ENCODE results near the gene SYCP2L. TPM values are rescaled to one million over a fixed set of nuclear protein-coding genes. Genes with fewer than 3 reads are reported as not detected.

Gene SYCP2L
- total and polyA plus RNA-seq, 2 of the 4 experiments (the other 2 are of a cell fraction): 0.05 TPM; not detected in 1

- no peaks in the 10 kb centered on the region for H3K9me1 ChIP-seq (ENCODE audit: insufficient read depth, low read length)
- H3K18ac ChIP-seq (ENCODE audit: low read depth, low read length): no peak overlapping the region
- H4K91ac ChIP-seq (ENCODE audit: insufficient read depth, low read depth, low read length): no peak overlapping the region
- DNase-seq: no peak
- H3K56ac ChIP-seq (ENCODE audit: extremely low read depth, insufficient read depth, low read length): no peak overlapping the region
- H3K4me2 ChIP-seq (ENCODE audit: low read depth, low read length): no peak overlapping the region
- dilution Hi-C loops (cut with HindIII; ENCODE audit: low sequenced_read_pairs, unreplicated experiment) (no loop called here), intact Hi-C loops (cut with micrococcal nuclease) (no loop called here), in situ Hi-C loops (cut with MboI; ENCODE audit: low sequenced_read_pairs) (no loop called here)
- no peak overlapping the region; the same call in 2 of the 3 replicates for H2BK15ac ChIP-seq (ENCODE audit: low read depth, low read length)
- H3K36me3 ChIP-seq (ENCODE audit: control insufficient read depth, insufficient read depth, low read length): no peaks in the 10 kb centered on the region
- H3K14ac ChIP-seq (replicated peaks; ENCODE audit: low read depth, low read length): no peak overlapping the region
- H2BK20ac ChIP-seq (ENCODE audit: low read depth, low read length): no peak overlapping the region
- H3K79me1 ChIP-seq (ENCODE audit: low read depth in 1 of 2, low read length in 2 of 2): no peaks in the 10 kb centered on the region
- CTCF ChIA-PET: interaction anchor here (1.1 kb wide), 1 partner anchor 10 kb away, joined by 5 read pairs; no protein-coding TSS in a partner anchor
- no peak overlapping the region for H3K9ac ChIP-seq (ENCODE audit: low read depth, low read length)
- TF ChIP-seq RCOR1 (IDR thresholded peaks at IDR 0.05; ENCODE audit: insufficient replicate concordance, low read length) (no peak), RFX5 (IDR thresholded peaks at IDR 0.05; ENCODE audit: low read depth, low read length) (no peak), CEBPB (IDR thresholded peaks at IDR 0.05; ENCODE audit: low read depth, low read length) (no peak), CHD1 (IDR thresholded peaks at IDR 0.05; ENCODE audit: low read depth, low read length) (no peak), MAZ (IDR thresholded peaks at IDR 0.05; ENCODE audit: borderline replicate concordance, low read depth, low read length) (no peak), USF2 (IDR thresholded peaks at IDR 0.05; ENCODE audit: low read depth, low read length) (no peak), MXI1 (IDR thresholded peaks at IDR 0.05; ENCODE audit: borderline replicate concordance, low read depth, low read length) (no peak), POLR2A (IDR thresholded peaks at IDR 0.05; ENCODE audit: low read depth, low read length) (no peak), SMC3 (IDR thresholded peaks at IDR 0.05; ENCODE audit: low read depth, low read length) (no peak), NFE2L2 (IDR thresholded peaks at IDR 0.05; ENCODE audit: low read depth, low read length) (no peak), BHLHE40 (IDR thresholded peaks at IDR 0.05; ENCODE audit: low read depth, low read length) (no peak), FOS (IDR thresholded peaks at IDR 0.05; ENCODE audit: low read depth, low read length) (no peak), RAD21 (IDR thresholded peaks at IDR 0.05; ENCODE audit: low read length) (no peak), CTCF (conservative IDR thresholded peaks at IDR 0.05; ENCODE audit: low read depth, low read length) (no peak), MAFK (IDR thresholded peaks at IDR 0.05; ENCODE audit: low read depth, low read length) (no peak)
- POLR2A ChIA-PET (ENCODE audit: unreplicated experiment): no interaction called here
- H2BK5ac ChIP-seq (ENCODE audit: low read depth, low read length, poor library complexity, severe bottlenecking): no peak overlapping the region
- WGBS, 2 experiments (ENCODE audit: extremely low coverage in 2 of 2, insufficient read length in 1 of 2): 75% methylated on average over 1 of the region's 1 CpG; no CpG with 5 or more reads in 1 of the 2 experiments
- H2BK120ac ChIP-seq (ENCODE audit: low read depth, low read length): no peak overlapping the region
- H3K27me3 ChIP-seq (ENCODE audit: control insufficient read depth, insufficient read depth, low read length): no peaks in the 10 kb centered on the region
- H3K9me3 ChIP-seq (ENCODE audit: control insufficient read depth, insufficient read depth, low read length): no peaks in the 10 kb centered on the region
- no peak overlapping the region for H3K23ac ChIP-seq (ENCODE audit: low read depth, low read length)
- no TSS peak for BruUV-seq (replicated peaks)
- no peaks in the 10 kb centered on the region for H3K4me1 ChIP-seq (ENCODE audit: control insufficient read depth, insufficient read depth, low read length)
- no peaks in the 10 kb centered on the region for H4K20me1 ChIP-seq (ENCODE audit: insufficient read depth, low read length)
- no peak overlapping the region for H2AK5ac ChIP-seq (ENCODE audit: low read depth, low read length)
- no peak for ATAC-seq (ENCODE audit: low read depth)
- no peak overlapping the region for H2AK9ac ChIP-seq (replicated peaks; ENCODE audit: low read depth, low read length, poor library complexity)
- no peak overlapping the region for H4K5ac ChIP-seq (ENCODE audit: low read depth, low read length)
- no peak overlapping the region for H4K8ac ChIP-seq (ENCODE audit: low read depth in 2 of 2, low read length in 2 of 2)
- H3K4ac ChIP-seq (ENCODE audit: low read depth, low read length): no peak overlapping the region
- no peak overlapping the region for H2AFZ ChIP-seq (replicated peaks; ENCODE audit: low read length, poor library complexity)
- no peak overlapping the region for H3K27ac ChIP-seq (ENCODE audit: insufficient read depth, low read length)
- H3K4me3 ChIP-seq (ENCODE audit: insufficient read depth, low read depth, low read length): no peak overlapping the region
Observed at GRCh38 chr6:10981409-10981808, 94.6 kb downstream of the SYCP2L start.

All from IMR-90 (cell line).